Lower leg skin (tissue), 3 donors: ENCODE results near the gene PRTFDC1.

ENCODE experiments used
- CTCF ChIP-seq, 3 donors: fragments of 450-650 bp; IDR thresholded peaks; one replicate each; pipeline ENCODE4 v1.5.1; 2016; ENCODE audit warnings: antibody characterized with exemption in 3 of 3, mild to moderate bottlenecking in 3 of 3, moderate library complexity in 2 of 3
- POLR2A ChIP-seq, 2 donors: fragments of 450-650 bp; IDR thresholded peaks; one replicate each; pipeline ENCODE4 v1.6.1; 2016 to 2017; ENCODE audit warnings: antibody characterized with exemption in 2 of 2, mild to moderate bottlenecking in 1 of 2, moderate library complexity in 1 of 2

- TF ChIP-seq CTCF (IDR thresholded peaks at IDR 0.05) (no peak), POLR2A (IDR thresholded peaks at IDR 0.05) (no peak)
These were observed 2.8 kb downstream of the PRTFDC1 start for GRCh38 chr10:24949616-24950015.
